Mucosa of rectum (tissue), 2 donors: Measurements from ENCODE around the gene CNTD1.
"Not testable (repeated sequence)": the region's sequence is repeated elsewhere in the genome, so short reads cannot be mapped to it uniquely, and the experiment has no call there.

Experiments
- H3K27ac ChIP-seq, 2 donors: one replicate each; pipeline ENCODE4 v1.7.0; 2013; ENCODE audit warnings: inconsistent platforms in 2 of 2, low read depth in 2 of 2, low read length in 2 of 2
- H3K27me3 ChIP-seq, 2 donors: one replicate each; pipeline ENCODE4 v1.7.0; 2013; ENCODE audit warnings: low read length in 2 of 2; ENCODE audit not compliant: control insufficient read depth in 2 of 2, insufficient read depth in 2 of 2
- H3K36me3 ChIP-seq, 2 donors: one replicate each; pipeline ENCODE4 v1.7.0; 2013; ENCODE audit warnings: low read length in 2 of 2; ENCODE audit not compliant: control insufficient read depth in 2 of 2, insufficient read depth in 2 of 2
- H3K4me1 ChIP-seq, 2 donors: one replicate each; pipeline ENCODE4 v1.7.0; 2013; ENCODE audit warnings: low read length in 2 of 2, mild to moderate bottlenecking in 1 of 2; ENCODE audit not compliant: control insufficient read depth in 2 of 2, insufficient read depth in 2 of 2
- H3K4me3 ChIP-seq, 2 donors: one replicate each; pipeline ENCODE4 v1.7.0; 2013; ENCODE audit warnings: low read length in 2 of 2
- H3K9ac ChIP-seq, 2 donors: one replicate each; pipeline ENCODE4 v1.7.0; 2013; ENCODE audit warnings: low read length in 2 of 2, low read depth in 1 of 2, mild to moderate bottlenecking in 1 of 2
- H3K9me3 ChIP-seq, 2 donors: one replicate each; pipeline ENCODE4 v1.7.0; 2013; ENCODE audit warnings: low read length in 2 of 2; ENCODE audit not compliant: control insufficient read depth in 2 of 2
- donor health status: healthy.
- donor health status: Normal muscosa, but diverticular disease.

CNTD1 gene

GRCh38 chr17:42852351-42852750 is 53.7 kb downstream of the CNTD1 start:
- no peaks in the 10 kb centered on the region for H3K9me3 ChIP-seq
- H3K36me3 ChIP-seq = no peaks in the 10 kb centered on the region
- H3K9ac ChIP-seq = peak overlapping the region; percentile 45 to 63
- peak overlapping the region; percentile 73 to 80 for H3K27ac ChIP-seq
- H3K4me3 ChIP-seq = peak overlapping the region; percentile 44 to 66
- H3K27me3 ChIP-seq = peaks cover 0 to 8% of the 10 kb centered on the region in 2 donors
- peaks cover 5% of the 10 kb centered on the region in 2 donors for H3K4me1 ChIP-seq

- Histone ChIP-seq H3K36me3 (no peaks in the 10 kb centered on the region), H3K9ac (peak overlapping the region; percentile 45 to 63), H3K27me3 (peaks cover 0 to 8% of the 10 kb centered on the region in 2 donors), H3K9me3 (no peaks in the 10 kb centered on the region), H3K4me1 (peaks cover 5% of the 10 kb centered on the region in 2 donors), H3K27ac (peak overlapping the region; percentile 73 to 80), H3K4me3 (peak overlapping the region; percentile 44 to 66)
These were observed 54.3 kb downstream of the CNTD1 start for GRCh38 chr17:42853004-42853403.

- Histone ChIP-seq H3K27ac (peak overlapping the region in 1 of 2 donors; percentile 80), H3K9ac (no peak overlapping the region)
These were observed 54.9 kb downstream of the CNTD1 start for GRCh38 chr17:42853597-42853967.

GRCh38 chr17:42853968-42854790 is 55.5 kb downstream of the CNTD1 start:
- Histone ChIP-seq H3K9ac (no peak overlapping the region), H3K36me3 (no peaks in the 10 kb centered on the region), H3K9me3 (no peaks in the 10 kb centered on the region), H3K27me3 (peaks cover 0 to 8% of the 10 kb centered on the region in 2 donors), H3K4me1 (peaks cover 3 to 5% of the 10 kb centered on the region in 2 donors), H3K4me3 (peak overlapping the region in 1 of 2 donors; percentile 66), H3K27ac (peak overlapping the region in 1 of 2 donors; percentile 80)

More at GRCh38 chr17:42853597-42853967, 54.9 kb downstream of the CNTD1 start:
- Histone ChIP-seq H3K4me1 (peaks cover 5% of the 10 kb centered on the region in 2 donors), H3K9me3 (no peaks in the 10 kb centered on the region), H3K4me3 (peak overlapping the region in 1 of 2 donors; percentile 66), H3K27me3 (peaks cover 0 to 8% of the 10 kb centered on the region in 2 donors), H3K36me3 (no peaks in the 10 kb centered on the region)

- H3K27me3 ChIP-seq = peaks cover 0 to 5% of the 10 kb centered on the region in 2 donors
- H3K4me1 ChIP-seq = peaks cover 3 to 5% of the 10 kb centered on the region in 2 donors
- H3K27ac ChIP-seq = no peak overlapping the region
- H3K9ac ChIP-seq = no peak overlapping the region
- no peaks in the 10 kb centered on the region for H3K36me3 ChIP-seq
- H3K4me3 ChIP-seq = no peak overlapping the region
- H3K9me3 ChIP-seq = no peaks in the 10 kb centered on the region
These were observed 56.5 kb downstream of the CNTD1 start for GRCh38 chr17:42855048-42855596.

GRCh38 chr17:42856093-42856492 is 57.4 kb downstream of the CNTD1 start:
- not testable (repeated sequence) for H3K36me3 ChIP-seq, H3K27me3 ChIP-seq, H3K4me1 ChIP-seq, H3K27ac ChIP-seq, H3K4me3 ChIP-seq, H3K9ac ChIP-seq, H3K9me3 ChIP-seq

- not testable (repeated sequence) for H3K27ac ChIP-seq, H3K9me3 ChIP-seq, H3K9ac ChIP-seq, H3K27me3 ChIP-seq, H3K4me1 ChIP-seq, H3K36me3 ChIP-seq, H3K4me3 ChIP-seq
These were observed 57.9 kb downstream of the CNTD1 start for GRCh38 chr17:42856516-42856915.

GRCh38 chr17:42857389-42857788 is 58.7 kb downstream of the CNTD1 start:
- Histone ChIP-seq H3K27ac (no peak overlapping the region), H3K4me3 (no peak overlapping the region), H3K9me3 (no peaks in the 10 kb centered on the region), H3K27me3 (peaks cover 0 to 4% of the 10 kb centered on the region in 2 donors), H3K36me3 (no peaks in the 10 kb centered on the region), H3K4me1 (peaks cover 3 to 4% of the 10 kb centered on the region in 2 donors), H3K9ac (no peak overlapping the region)
